ENCODE measurements around the gene OSBPL6. TPM values are rescaled to one million over a fixed set of nuclear protein-coding genes. Genes with fewer than 3 reads are reported as not detected.

OSBPL6 gene
- total RNA-seq, 1 experiment from 2014 or later: 2.3 TPM

DNA sequence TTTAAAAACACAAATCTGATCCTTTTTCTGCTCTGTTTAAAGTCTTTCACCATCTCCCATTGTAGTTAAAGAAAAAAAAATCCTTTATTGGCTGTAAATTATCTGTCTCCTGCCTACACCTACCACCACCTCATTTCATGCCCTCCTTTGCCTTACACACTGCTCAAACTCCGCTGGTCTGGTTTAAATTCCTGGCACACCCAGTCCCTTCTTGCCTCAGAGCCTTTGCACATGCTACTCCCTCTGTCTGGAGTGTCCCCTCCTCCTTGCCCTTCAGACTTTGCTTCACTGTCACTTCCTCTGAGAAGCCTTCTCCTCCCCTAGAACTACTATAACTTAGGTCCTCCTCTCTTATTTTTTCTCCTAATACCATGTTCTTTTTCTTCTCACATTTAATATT, 49.6 kb downstream of the OSBPL6 start:
- TF ChIP-seq, protein P1, sequence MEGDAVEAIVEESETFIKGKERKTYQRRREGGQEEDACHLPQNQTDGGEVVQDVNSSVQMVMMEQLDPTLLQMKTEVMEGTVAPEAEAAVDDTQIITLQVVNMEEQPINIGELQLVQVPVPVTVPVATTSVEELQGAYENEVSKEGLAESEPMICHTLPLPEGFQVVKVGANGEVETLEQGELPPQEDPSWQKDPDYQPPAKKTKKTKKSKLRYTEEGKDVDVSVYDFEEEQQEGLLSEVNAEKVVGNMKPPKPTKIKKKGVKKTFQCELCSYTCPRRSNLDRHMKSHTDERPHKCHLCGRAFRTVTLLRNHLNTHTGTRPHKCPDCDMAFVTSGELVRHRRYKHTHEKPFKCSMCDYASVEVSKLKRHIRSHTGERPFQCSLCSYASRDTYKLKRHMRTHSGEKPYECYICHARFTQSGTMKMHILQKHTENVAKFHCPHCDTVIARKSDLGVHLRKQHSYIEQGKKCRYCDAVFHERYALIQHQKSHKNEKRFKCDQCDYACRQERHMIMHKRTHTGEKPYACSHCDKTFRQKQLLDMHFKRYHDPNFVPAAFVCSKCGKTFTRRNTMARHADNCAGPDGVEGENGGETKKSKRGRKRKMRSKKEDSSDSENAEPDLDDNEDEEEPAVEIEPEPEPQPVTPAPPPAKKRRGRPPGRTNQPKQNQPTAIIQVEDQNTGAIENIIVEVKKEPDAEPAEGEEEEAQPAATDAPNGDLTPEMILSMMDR (IDR thresholded peaks at IDR 0.05; ENCODE audit: unreplicated experiment): no peak
- Mint-ChIP-seq H3K4me3 (ENCODE audit: low read depth, unreplicated experiment) (no peak overlapping the region), H3K4me1 (ENCODE audit: low read depth, unreplicated experiment) (peaks cover 10% of the 10 kb centered on the region), H3K27ac (ENCODE audit: unreplicated experiment) (no peak overlapping the region), H3K36me3 (ENCODE audit: insufficient read depth, unreplicated experiment) (no peaks in the 10 kb centered on the region), H3K9me3 (ENCODE audit: low read depth, unreplicated experiment) (no peaks in the 10 kb centered on the region), H3K27me3 (ENCODE audit: unreplicated experiment) (no peaks in the 10 kb centered on the region)
- intact Hi-C loops (cut with micrococcal nuclease; ENCODE audit: unreplicated experiment): no loop called here
- CTCF ChIA-PET: no interaction called here
- no peak for DNase-seq
- no TSS peak for BruUV-seq (replicated peaks)

DNA sequence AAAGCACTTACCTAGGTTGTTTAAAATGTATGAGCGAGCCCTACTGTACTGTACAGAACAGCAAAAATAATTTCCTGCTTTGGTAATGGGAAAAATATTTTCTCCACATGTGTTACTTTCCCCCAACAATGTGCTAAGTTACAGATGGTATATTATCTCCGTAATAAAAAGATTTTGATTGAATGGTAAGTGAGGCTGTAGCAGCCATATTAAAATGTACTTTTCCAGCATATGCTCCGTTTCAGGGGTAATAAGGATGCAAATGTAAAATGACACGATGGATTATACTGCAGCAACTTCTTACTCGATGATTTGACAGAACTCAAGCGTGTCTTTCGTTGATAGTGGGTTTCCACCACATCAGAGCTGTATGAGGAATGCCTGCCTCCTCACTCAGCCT, 50.5 kb downstream of the OSBPL6 start:
- CTCF ChIA-PET: no interaction called here
- no peaks in the 10 kb centered on the region for H3K36me3 Mint-ChIP-seq (ENCODE audit: insufficient read depth, unreplicated experiment)
- DNase-seq: no peak
- no peaks in the 10 kb centered on the region for H3K27me3 Mint-ChIP-seq (ENCODE audit: unreplicated experiment)
- intact Hi-C loops (cut with micrococcal nuclease; ENCODE audit: unreplicated experiment): no loop called here
- peaks cover 10% of the 10 kb centered on the region for H3K4me1 Mint-ChIP-seq (ENCODE audit: low read depth, unreplicated experiment)
- no peak overlapping the region for H3K4me3 Mint-ChIP-seq (ENCODE audit: low read depth, unreplicated experiment)
- no peaks in the 10 kb centered on the region for H3K9me3 Mint-ChIP-seq (ENCODE audit: low read depth, unreplicated experiment)
- no TSS peak for BruUV-seq (replicated peaks)
- TF ChIP-seq, protein P1 (IDR thresholded peaks at IDR 0.05; ENCODE audit: unreplicated experiment): no peak
- H3K27ac Mint-ChIP-seq (ENCODE audit: unreplicated experiment): no peak overlapping the region

DNA sequence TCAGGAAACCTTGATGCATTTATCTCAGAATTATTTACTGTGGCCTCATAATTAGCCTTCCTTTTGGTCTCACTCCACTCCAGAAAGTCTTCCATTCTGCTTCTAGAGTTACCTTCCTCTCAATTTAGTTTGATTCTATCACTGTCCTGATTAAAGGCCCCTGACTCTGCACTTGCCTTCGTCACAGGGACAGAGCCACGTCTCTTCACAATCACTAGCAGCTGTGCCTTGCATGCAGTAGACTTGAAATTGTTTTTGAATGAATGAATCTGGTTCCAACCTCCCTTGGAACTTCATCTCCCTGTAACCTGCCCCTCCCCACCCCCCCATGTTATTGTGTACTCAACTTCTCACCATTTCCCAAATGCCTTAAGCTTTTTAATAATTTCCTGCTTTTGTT, 52.4 kb downstream of the OSBPL6 start:
- DNase-seq: no peak
- no peak overlapping the region for H3K27ac Mint-ChIP-seq (ENCODE audit: unreplicated experiment)
- TF ChIP-seq, protein P1 (IDR thresholded peaks at IDR 0.05; ENCODE audit: unreplicated experiment): no peak
- no peak overlapping the region for H3K4me3 Mint-ChIP-seq (ENCODE audit: low read depth, unreplicated experiment)
- H3K27me3 Mint-ChIP-seq (ENCODE audit: unreplicated experiment): no peaks in the 10 kb centered on the region
- H3K4me1 Mint-ChIP-seq (ENCODE audit: low read depth, unreplicated experiment): peaks cover 10% of the 10 kb centered on the region
- CTCF ChIA-PET: interaction anchor here (0.5 kb wide), 1 partner anchor 952 kb away, joined by 3 read pairs; no protein-coding TSS in a partner anchor
- H3K9me3 Mint-ChIP-seq (ENCODE audit: low read depth, unreplicated experiment): no peaks in the 10 kb centered on the region
- intact Hi-C loops (cut with micrococcal nuclease; ENCODE audit: unreplicated experiment): no loop called here
- no peaks in the 10 kb centered on the region for H3K36me3 Mint-ChIP-seq (ENCODE audit: insufficient read depth, unreplicated experiment)
- BruUV-seq (replicated peaks): no TSS peak

DNA sequence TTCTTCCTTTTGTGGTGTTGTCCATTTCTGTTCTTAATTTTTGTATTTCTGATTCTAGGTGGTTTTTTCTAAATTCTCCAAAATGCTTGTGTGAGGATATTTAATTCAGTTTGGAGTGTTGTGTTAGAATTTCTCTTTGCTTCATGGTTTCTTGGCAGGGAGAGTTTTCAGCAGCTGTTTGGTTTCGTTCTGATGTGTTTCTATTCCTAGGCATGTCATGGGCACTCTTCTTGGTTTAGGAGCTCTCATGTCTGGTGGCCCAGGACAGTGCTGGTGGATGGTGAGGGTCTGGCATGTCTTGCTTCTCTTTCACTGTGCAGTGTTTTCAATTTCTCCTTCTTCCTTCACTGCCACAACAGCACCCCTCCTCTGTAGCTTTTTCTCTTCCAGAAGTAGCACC, 52.9 kb downstream of the OSBPL6 start:
- Mint-ChIP-seq H3K36me3 (ENCODE audit: insufficient read depth, unreplicated experiment) (no peaks in the 10 kb centered on the region), H3K4me3 (ENCODE audit: low read depth, unreplicated experiment) (no peak overlapping the region), H3K4me1 (ENCODE audit: low read depth, unreplicated experiment) (peaks cover 5% of the 10 kb centered on the region), H3K9me3 (ENCODE audit: low read depth, unreplicated experiment) (no peaks in the 10 kb centered on the region), H3K27me3 (ENCODE audit: unreplicated experiment) (no peaks in the 10 kb centered on the region), H3K27ac (ENCODE audit: unreplicated experiment) (no peak overlapping the region)
- no peak for DNase-seq
- BruUV-seq (replicated peaks): no TSS peak
- CTCF ChIA-PET: no interaction called here
- intact Hi-C loops (cut with micrococcal nuclease; ENCODE audit: unreplicated experiment): no loop called here
- TF ChIP-seq, protein P1 (IDR thresholded peaks at IDR 0.05; ENCODE audit: unreplicated experiment): no peak

All from Calu3 (cell line).